IPS-18c (cell line): ENCODE data around the gene PEMT.

Source experiments
- H3K4me3 ChIP-seq: 2 replicates; pipeline ENCODE4 v1.7.0; 2013; ENCODE audit warnings: low read depth, mild to moderate bottlenecking, low read length, moderate library complexity; ENCODE audit not compliant: insufficient read depth
- H3K9me3 ChIP-seq: one replicate; pipeline ENCODE4 v1.6.1; 2013; ENCODE audit warnings: mild to moderate bottlenecking, low read length, moderate library complexity; ENCODE audit not compliant: control insufficient read depth, insufficient read depth

The PEMT gene

GRCh38 chr17:17532991-17533390, 58.5 kb downstream of the PEMT start:
- no peaks in the 10 kb centered on the region for H3K9me3 ChIP-seq
- no peak overlapping the region for H3K4me3 ChIP-seq

DNA sequence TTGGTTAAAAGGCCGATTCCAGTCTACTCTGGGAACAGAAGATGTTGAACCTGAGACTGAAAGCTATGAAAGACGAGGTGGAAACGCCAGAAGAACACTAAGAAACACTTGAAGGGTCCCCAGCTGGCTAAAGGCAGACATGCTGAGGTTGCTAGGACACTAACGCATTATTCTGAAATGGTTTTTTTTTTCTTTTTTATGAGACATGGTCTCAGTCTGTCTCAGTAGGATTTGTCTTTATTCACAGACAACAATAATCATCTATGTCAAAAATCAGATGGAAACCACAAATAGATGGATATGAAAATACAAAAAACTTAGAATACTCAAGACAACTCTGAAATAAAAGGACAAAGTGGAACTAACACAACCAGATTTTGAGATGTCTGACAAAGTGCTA, 60.4 kb downstream of the PEMT start:
- Histone ChIP-seq H3K9me3 (no peaks in the 10 kb centered on the region), H3K4me3 (no peak overlapping the region)

GRCh38 chr17:17528696-17529652, 62.5 kb downstream of the PEMT start:
- Histone ChIP-seq H3K4me3 (no peak overlapping the region), H3K9me3 (no peaks in the 10 kb centered on the region)

DNA sequence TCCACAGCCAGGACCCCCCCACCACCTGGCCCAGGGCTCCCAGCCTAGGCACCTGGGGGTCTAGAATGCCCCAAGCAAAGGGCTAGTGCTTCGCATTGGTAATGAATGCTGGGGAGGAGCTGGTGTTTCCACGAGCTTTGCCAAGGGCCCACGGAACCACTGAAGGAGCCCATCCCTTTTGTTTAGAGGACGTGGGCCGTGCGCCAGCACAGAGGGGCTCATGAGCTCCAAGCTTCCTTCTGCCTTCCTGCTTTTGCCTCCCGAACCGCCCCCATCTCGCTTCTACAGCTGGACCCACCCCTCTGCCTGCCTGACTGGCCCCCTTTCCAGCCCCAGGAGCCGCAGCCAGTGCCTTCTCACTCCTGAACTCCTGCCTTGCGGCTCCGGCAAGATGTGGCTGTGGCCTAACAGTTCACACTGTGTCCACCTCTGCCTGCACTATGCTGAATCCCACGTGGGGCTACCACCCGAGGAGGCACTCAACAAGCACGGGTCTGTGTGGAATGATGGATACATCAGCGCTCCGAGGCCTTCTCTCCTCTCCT, 63.5 kb downstream of the PEMT start:
- Histone ChIP-seq H3K9me3 (no peaks in the 10 kb centered on the region), H3K4me3 (no peak overlapping the region)

DNA sequence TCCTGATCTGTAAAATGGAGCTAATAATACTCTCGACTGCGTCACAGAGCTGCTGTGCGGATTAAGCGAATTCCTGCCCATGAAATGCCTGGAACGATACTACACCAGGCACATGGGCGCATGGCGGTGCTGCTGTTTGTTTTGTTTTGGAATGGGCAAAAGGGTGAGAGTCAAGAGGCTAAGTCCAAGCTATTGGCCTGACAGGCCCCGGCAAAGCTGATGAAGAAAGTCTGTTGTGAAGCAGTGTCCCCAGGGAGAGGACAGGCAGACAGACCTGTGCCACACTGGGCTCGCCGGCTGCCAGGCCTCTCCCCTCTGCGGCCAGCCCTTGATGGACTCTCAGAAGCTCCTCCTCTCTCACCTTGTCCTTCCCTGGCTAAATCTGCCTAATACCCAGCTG, 64.0 kb downstream of the PEMT start:
- no peaks in the 10 kb centered on the region for H3K9me3 ChIP-seq
- H3K4me3 ChIP-seq, result no peak overlapping the region

GRCh38 chr17:17526369-17526768, 65.1 kb downstream of the PEMT start:
- no peak overlapping the region for H3K4me3 ChIP-seq

GRCh38 chr17:17525956-17526355, 65.6 kb downstream of the PEMT start:
- H3K9me3 ChIP-seq, result no peaks in the 10 kb centered on the region
- H3K4me3 ChIP-seq, result no peak overlapping the region

More at GRCh38 chr17:17526369-17526768, 65.1 kb downstream of the PEMT start:
- H3K9me3 ChIP-seq, result no peaks in the 10 kb centered on the region

DNA sequence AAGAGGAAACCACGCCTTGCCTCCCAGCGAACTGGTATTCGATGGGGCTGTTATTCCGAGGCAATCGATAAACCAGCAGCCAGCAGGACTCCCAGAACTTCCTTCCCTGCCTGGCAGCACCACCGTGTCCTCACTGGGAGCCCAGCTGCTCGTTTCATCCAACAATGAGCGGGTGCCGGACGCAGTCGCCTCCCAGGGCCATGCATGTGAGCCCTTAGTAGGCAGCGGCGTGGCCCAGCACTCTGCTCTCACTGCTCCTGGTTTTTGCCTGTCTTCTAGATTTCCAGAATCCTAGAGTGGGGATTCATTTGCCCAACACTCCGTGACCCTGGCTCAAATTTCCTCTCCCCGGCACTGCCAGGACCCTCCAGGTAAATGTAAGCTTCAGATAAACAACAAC, 66.2 kb downstream of the PEMT start:
- H3K4me3 ChIP-seq, result no peak overlapping the region
- H3K9me3 ChIP-seq, result no peaks in the 10 kb centered on the region

DNA sequence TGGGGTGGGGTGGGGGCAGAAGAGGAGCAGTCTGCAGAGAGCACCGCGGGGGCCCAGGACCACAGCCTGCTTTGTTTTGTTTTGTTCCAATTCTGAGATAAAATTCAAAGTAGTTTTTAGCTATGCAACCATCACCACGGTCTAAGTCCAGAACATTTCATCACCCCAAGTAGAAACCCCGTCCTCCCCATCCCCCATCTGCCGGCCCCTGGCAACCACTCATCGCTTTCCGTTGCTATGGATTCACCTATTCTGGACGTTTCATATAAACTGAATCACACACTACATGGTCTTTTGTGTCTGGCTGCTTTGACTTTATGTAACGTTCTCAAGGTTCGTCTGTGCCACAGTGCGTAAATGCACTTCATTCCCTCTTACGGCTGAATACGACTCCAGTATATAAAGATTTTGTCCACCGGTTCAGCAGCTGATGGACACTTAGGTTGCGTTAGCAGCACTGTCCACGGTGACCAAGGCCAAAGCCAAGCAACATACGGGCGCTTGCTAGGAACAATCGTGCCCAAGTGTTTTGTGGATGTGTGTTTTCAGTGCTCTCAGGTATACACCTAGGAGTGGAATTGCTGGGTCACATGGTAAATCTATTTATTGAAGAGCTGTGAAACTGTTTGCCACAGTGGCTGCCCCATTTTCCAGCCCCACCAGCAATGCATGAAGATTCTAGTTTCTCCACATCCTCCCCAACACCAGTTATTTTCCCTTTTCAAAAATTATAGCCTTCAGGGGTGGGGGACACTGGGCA, 67.6 kb downstream of the PEMT start:
- H3K4me3 ChIP-seq, result no peak overlapping the region; the same call in 1 of the 2 replicates
- H3K9me3 ChIP-seq, result no peaks in the 10 kb centered on the region

DNA sequence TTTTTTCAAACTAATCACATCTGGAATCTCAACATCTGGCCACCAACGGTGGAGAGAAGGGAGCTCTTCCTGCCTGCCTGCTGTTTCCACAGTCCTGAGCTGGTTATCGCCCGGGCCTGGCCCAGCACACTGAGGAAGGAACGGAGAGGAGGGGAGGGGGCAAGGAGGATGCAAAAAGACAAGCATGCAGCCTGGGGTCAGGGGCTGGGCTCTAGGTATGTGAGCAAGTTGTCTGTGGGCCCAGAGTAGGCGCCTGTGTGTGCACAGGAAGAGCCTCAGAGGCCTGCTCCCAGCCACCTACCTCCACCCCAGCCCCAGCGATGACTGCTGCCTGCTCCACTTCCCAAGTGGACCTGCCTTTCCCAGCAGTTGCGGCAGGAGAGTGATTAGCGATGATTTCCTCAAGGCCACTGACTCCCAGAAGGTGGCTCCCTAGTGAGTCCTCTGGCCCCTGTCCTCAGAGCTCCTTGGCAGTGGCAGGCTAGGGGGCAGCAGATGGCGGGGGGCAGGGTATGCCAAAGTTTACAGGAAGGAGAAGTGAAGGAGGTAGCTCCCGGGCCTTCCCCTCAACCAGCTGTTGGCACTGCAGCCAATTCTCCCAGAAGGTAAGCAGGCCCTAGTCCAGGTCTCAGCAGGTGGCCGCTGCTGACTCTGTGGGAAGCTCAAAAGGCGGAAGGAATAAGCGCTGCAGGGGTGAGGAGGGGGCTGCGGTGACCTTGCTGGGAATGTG, 68.3 kb downstream of the PEMT start:
- no peaks in the 10 kb centered on the region for H3K9me3 ChIP-seq

GRCh38 chr17:17520599-17521232, 70.8 kb downstream of the PEMT start:
- H3K9me3 ChIP-seq, result no peaks in the 10 kb centered on the region

More for the DNA sequence above, 68.3 kb downstream of the PEMT start:
- H3K4me3 ChIP-seq, result no peak overlapping the region

GRCh38 chr17:17519886-17520285, 71.6 kb downstream of the PEMT start:
- H3K9me3 ChIP-seq, result no peaks in the 10 kb centered on the region
- no peak overlapping the region for H3K4me3 ChIP-seq

More at GRCh38 chr17:17520599-17521232, 70.8 kb downstream of the PEMT start:
- H3K4me3 ChIP-seq, result no peak overlapping the region

GRCh38 chr17:17518951-17519350, 72.6 kb downstream of the PEMT start:
- no peaks in the 10 kb centered on the region for H3K9me3 ChIP-seq
- no peak overlapping the region for H3K4me3 ChIP-seq

GRCh38 chr17:17518014-17518413, 73.5 kb downstream of the PEMT start:
- H3K4me3 ChIP-seq, result no peak overlapping the region
- H3K9me3 ChIP-seq, result no peaks in the 10 kb centered on the region

DNA sequence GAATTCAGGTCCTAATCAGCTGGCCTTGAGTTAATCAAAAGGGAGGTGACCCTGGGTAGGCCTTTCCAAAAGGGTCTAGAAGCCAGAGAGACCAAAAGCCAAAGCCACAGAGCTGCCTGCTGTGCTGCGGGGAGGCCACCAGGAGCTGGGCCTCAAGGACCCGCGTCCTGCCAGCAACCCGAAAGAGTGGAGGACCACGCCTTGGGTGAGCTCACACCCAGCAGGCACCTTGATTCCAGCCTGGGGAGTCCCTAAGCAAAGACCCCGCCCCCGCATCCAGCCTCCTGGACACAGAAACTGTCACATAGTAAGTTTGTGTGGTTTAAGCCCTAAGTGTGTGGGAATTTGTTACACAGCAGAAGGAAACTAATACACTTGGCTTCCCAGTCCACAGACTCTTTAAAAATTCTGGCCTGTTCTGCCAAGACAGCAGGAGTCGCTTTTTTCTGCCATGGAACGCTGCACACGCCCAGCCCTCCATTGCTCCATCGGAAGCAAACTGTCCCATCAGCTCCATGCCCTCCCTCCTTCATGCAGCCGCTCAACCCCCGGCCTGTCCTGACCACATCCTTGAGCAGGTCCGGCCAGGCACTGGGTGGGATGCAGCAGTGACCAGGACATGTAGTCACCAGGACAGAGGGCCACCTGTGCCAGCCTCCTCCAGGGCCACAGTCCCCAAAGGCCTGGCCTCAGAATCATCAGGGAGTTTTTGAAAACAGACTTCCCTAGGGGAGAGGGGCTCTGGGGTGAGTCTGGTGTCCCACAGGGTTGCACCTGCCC, 74.4 kb downstream of the PEMT start:
- H3K4me3 ChIP-seq, result no peak overlapping the region
- H3K9me3 ChIP-seq, result no peaks in the 10 kb centered on the region
